MCF 10A (cell line): ENCODE data around the gene TRPM5. TPM values are rescaled to one million over a fixed set of nuclear protein-coding genes. Genes with fewer than 3 reads are reported as not detected.

Source experiments
- BruUV-seq: library from RNA; stranded (reverse); fragments of 400-500 nt; replicated peaks from 2 replicates; lab custom pipeline; 2021; lab: Mats Ljungman, UMichigan
- CTCF ChIA-PET: fragments of 300-600 bp; sonication (Branson Sonifier 250); formaldehyde crosslinking; extraction: SDS; loops from one replicate; lab custom pipeline; 2021; ENCODE audit warnings: antibody characterized with exemption, inconsistent platforms; lab: Yijun Ruan, JAX
- POLR2A ChIA-PET: fragments of 300-600, 350-650 bp; sonication (Branson Sonifier 250); formaldehyde crosslinking; extraction: SDS; loops from one replicate; lab custom pipeline; 2020; ENCODE audit warnings: antibody characterized with exemption, inconsistent platforms; lab: Yijun Ruan, JAX
- DNase-seq: peaks from one replicate; pipeline ENCODE4 v3.0.0-alpha.2; 2018; ENCODE audit not compliant: unreplicated experiment
- H3K27ac Mint-ChIP-seq: one replicate; pipeline ENCODE4 v1.8.0; 2022; ENCODE audit warnings: mild to moderate bottlenecking, low read depth, mixed read lengths; ENCODE audit not compliant: unreplicated experiment
- H3K27me3 Mint-ChIP-seq: one replicate; pipeline ENCODE4 v1.8.0; 2022; ENCODE audit warnings: mixed read lengths; ENCODE audit not compliant: insufficient read depth, unreplicated experiment
- H3K36me3 Mint-ChIP-seq: one replicate; pipeline ENCODE4 v1.8.0; 2022; ENCODE audit warnings: mild to moderate bottlenecking, moderate library complexity, mixed read lengths; ENCODE audit not compliant: insufficient read depth, unreplicated experiment
- H3K4me1 Mint-ChIP-seq: one replicate; pipeline ENCODE4 v1.8.0; 2022; ENCODE audit warnings: mixed read lengths; ENCODE audit not compliant: insufficient read depth, unreplicated experiment
- H3K4me3 Mint-ChIP-seq: one replicate; pipeline ENCODE4 v1.8.0; 2022; ENCODE audit warnings: mild to moderate bottlenecking, moderate library complexity, mixed read lengths; ENCODE audit not compliant: unreplicated experiment
- H3K9me3 Mint-ChIP-seq: one replicate; pipeline ENCODE4 v1.8.0; 2022; ENCODE audit warnings: mixed read lengths; ENCODE audit not compliant: unreplicated experiment
- CTCF ChIP-seq: fragments of 200-600 bp; IDR thresholded peaks from one replicate; pipeline ENCODE4 v1.8.0; 2022; ENCODE audit warnings: antibody characterized with exemption, mild to moderate bottlenecking; ENCODE audit not compliant: unreplicated experiment
- intact Hi-C: fragments of 100-400 bp; cut with micrococcal nuclease; formaldehyde crosslinking; loops from 2 replicates; pipeline ENCODE4 v1.14.1; 2022
- total RNA-seq: library from RNA; stranded (reverse); gene quantifications from 2 replicates; pipeline ENCODE4 v1.2.3, GENCODE V29; 2022

Gene TRPM5
- total RNA-seq, 1 experiment from 2014 or later, result not detected

- intact Hi-C loops, result no loop called here
- no peak overlapping the region for H3K27ac Mint-ChIP-seq
- peaks cover under 1% of the 10 kb centered on the region for H3K27me3 Mint-ChIP-seq
- no peaks in the 10 kb centered on the region for H3K36me3 Mint-ChIP-seq
- no peak for TF ChIP-seq CTCF
- DNase-seq, result no peak
- CTCF ChIA-PET, result interaction anchor here (1.2 kb wide), 2 partner anchors 28 to 144 kb away, joined by 3 read pairs; no protein-coding TSS in a partner anchor
- H3K9me3 Mint-ChIP-seq, result no peaks in the 10 kb centered on the region
- no peak overlapping the region for H3K4me3 Mint-ChIP-seq
- POLR2A ChIA-PET, result no interaction called here
- H3K4me1 Mint-ChIP-seq, result no peaks in the 10 kb centered on the region
- no TSS peak for BruUV-seq
These were observed 4.6 kb upstream of the TRPM5 start for GRCh38 chr11:2448661-2449547.

GRCh38 chr11:2447951-2448650 lies 3.8 kb upstream of the TRPM5 start:
- Mint-ChIP-seq H3K9me3 (no peaks in the 10 kb centered on the region), H3K36me3 (no peaks in the 10 kb centered on the region), H3K4me1 (no peaks in the 10 kb centered on the region), H3K27ac (no peak overlapping the region), H3K4me3 (no peak overlapping the region), H3K27me3 (peaks cover 8% of the 10 kb centered on the region)
- ChIA-PET CTCF (no interaction called here), POLR2A (no interaction called here)
- intact Hi-C loops, result no loop called here
- TF ChIP-seq CTCF, result no peak
- DNase-seq, result no peak
- no TSS peak for BruUV-seq

- Mint-ChIP-seq H3K4me3 (no peak overlapping the region), H3K9me3 (no peaks in the 10 kb centered on the region), H3K27ac (no peak overlapping the region), H3K27me3 (peaks cover 15% of the 10 kb centered on the region), H3K4me1 (no peaks in the 10 kb centered on the region), H3K36me3 (no peaks in the 10 kb centered on the region)
- CTCF ChIA-PET, result no interaction called here
- intact Hi-C loops, result no loop called here
- no TSS peak for BruUV-seq
- peak; percentile 32 for DNase-seq
- TF ChIP-seq CTCF, result no peak
- POLR2A ChIA-PET, result no interaction called here
These were observed 3.1 kb upstream of the TRPM5 start for GRCh38 chr11:2447253-2447950.
